Measurements from ENCODE around the gene SLC22A6.

Gene SLC22A6

GRCh38 chr11:62934496-62934785 is 50.3 kb downstream of the SLC22A6 start:
- Histone ChIP-seq H3K4me3 (ENCODE audit: low read length, poor library complexity, severe bottlenecking) (no peak overlapping the region), H3K36me3 (ENCODE audit: insufficient read depth, low read length) (no peaks in the 10 kb centered on the region), H3K9me2 (replicated peaks; ENCODE audit: low read depth, low read length) (no peaks in the 10 kb centered on the region), H3K79me2 (ENCODE audit: insufficient read depth, low read length) (no peaks in the 10 kb centered on the region), H2AFZ (ENCODE audit: low read length) (0 out of 2 replicates have a peak overlapping the region, but pooled peaks have one; percentile 13), H3K4me2 (ENCODE audit: low read depth, low read length, poor library complexity, severe bottlenecking) (no peak overlapping the region), H3K9me3 (ENCODE audit: insufficient read depth, low read depth, low read length) (no peaks in the 10 kb centered on the region), H3K27me3 (ENCODE audit: insufficient read depth, low read length, poor library complexity, severe bottlenecking) (no peaks in the 10 kb centered on the region), H3F3A (ENCODE audit: low read depth) (no peaks in the 10 kb centered on the region), H3K4me1 (ENCODE audit: insufficient read depth, low read length, poor library complexity, severe bottlenecking) (no peaks in the 10 kb centered on the region), H3K9ac (ENCODE audit: low read depth, low read length, poor library complexity, severe bottlenecking) (no peak overlapping the region), H4K20me1 (ENCODE audit: insufficient read depth, low read length, poor library complexity, severe bottlenecking) (no peaks in the 10 kb centered on the region)
- TF ChIP-seq CTCF (conservative IDR thresholded peaks at IDR 0.05; ENCODE audit: low read length), result no peak

GRCh38 chr11:62933750-62934495 is 50.8 kb downstream of the SLC22A6 start:
- H3K9ac ChIP-seq (ENCODE audit: low read depth, low read length, poor library complexity, severe bottlenecking), result no peak overlapping the region
- H3K9me3 ChIP-seq (ENCODE audit: insufficient read depth, low read depth, low read length), result no peaks in the 10 kb centered on the region
- H3K4me2 ChIP-seq (ENCODE audit: low read depth, low read length, poor library complexity, severe bottlenecking), result no peak overlapping the region
- H3K79me2 ChIP-seq (ENCODE audit: insufficient read depth, low read length), result no peaks in the 10 kb centered on the region
- H3K36me3 ChIP-seq (ENCODE audit: insufficient read depth, low read length), result no peaks in the 10 kb centered on the region
- no peak overlapping the region for H3K4me3 ChIP-seq (ENCODE audit: low read length, poor library complexity, severe bottlenecking)
- H3K4me1 ChIP-seq (ENCODE audit: insufficient read depth, low read length, poor library complexity, severe bottlenecking), result no peaks in the 10 kb centered on the region
- TF ChIP-seq EZH2phosphoT487 (IDR thresholded peaks at IDR 0.05; ENCODE audit: borderline replicate concordance) (no peak), CTCF (conservative IDR thresholded peaks at IDR 0.05; ENCODE audit: low read length) (no peak)
- H4K20me1 ChIP-seq (ENCODE audit: insufficient read depth, low read length, poor library complexity, severe bottlenecking), result no peaks in the 10 kb centered on the region
- no peak overlapping the region for H2AFZ ChIP-seq (ENCODE audit: low read length)
- H3F3A ChIP-seq (ENCODE audit: low read depth), result no peaks in the 10 kb centered on the region
- H3K9me2 ChIP-seq (replicated peaks; ENCODE audit: low read depth, low read length), result no peaks in the 10 kb centered on the region
- H3K27me3 ChIP-seq (ENCODE audit: insufficient read depth, low read length, poor library complexity, severe bottlenecking), result no peaks in the 10 kb centered on the region

- TF ChIP-seq EZH2phosphoT487 (IDR thresholded peaks at IDR 0.05; ENCODE audit: borderline replicate concordance) (no peak), CTCF (conservative IDR thresholded peaks at IDR 0.05; ENCODE audit: low read length) (no peak)
- no peak overlapping the region for H2AFZ ChIP-seq (ENCODE audit: low read length)
- H3K4me2 ChIP-seq (ENCODE audit: low read depth, low read length, poor library complexity, severe bottlenecking), result no peak overlapping the region
- H3K4me3 ChIP-seq (ENCODE audit: low read length, poor library complexity, severe bottlenecking), result no peak overlapping the region
- no peaks in the 10 kb centered on the region for H3K9me2 ChIP-seq (replicated peaks; ENCODE audit: low read depth, low read length)
- H3K79me2 ChIP-seq (ENCODE audit: insufficient read depth, low read length), result no peaks in the 10 kb centered on the region
- no peak overlapping the region for H3K9ac ChIP-seq (ENCODE audit: low read depth, low read length, poor library complexity, severe bottlenecking)
- H3K9me3 ChIP-seq (ENCODE audit: insufficient read depth, low read depth, low read length), result no peaks in the 10 kb centered on the region
- H3K27me3 ChIP-seq (ENCODE audit: insufficient read depth, low read length, poor library complexity, severe bottlenecking), result no peaks in the 10 kb centered on the region
- H4K20me1 ChIP-seq (ENCODE audit: insufficient read depth, low read length, poor library complexity, severe bottlenecking), result no peaks in the 10 kb centered on the region
- H3K36me3 ChIP-seq (ENCODE audit: insufficient read depth, low read length), result no peaks in the 10 kb centered on the region
- no peaks in the 10 kb centered on the region for H3F3A ChIP-seq (ENCODE audit: low read depth)
- no peaks in the 10 kb centered on the region for H3K4me1 ChIP-seq (ENCODE audit: insufficient read depth, low read length, poor library complexity, severe bottlenecking)
Observed at GRCh38 chr11:62933285-62933684, 51.5 kb downstream of the SLC22A6 start.

Measured in Loucy (cell line).